Stimulated activated naive CD4-positive, alpha-beta T cell treated with Interleukin-2 at 50 U/mL for 16 hours (primary cell): Measurements from ENCODE around the gene MAGI2.

Experiments used
- DNase-seq: peaks from one replicate; lab custom pipeline; 2025; lab: John Stamatoyannopoulos, UW

The MAGI2 gene

GRCh38 chr7:78176171-78176570 is 1277.3 kb downstream of the MAGI2 start:
- no peak for DNase-seq

GRCh38 chr7:78175330-78176100 is 1278.0 kb downstream of the MAGI2 start:
- DNase-seq, result no peak

- no peak for DNase-seq
Observed at GRCh38 chr7:78173666-78174065, 1279.8 kb downstream of the MAGI2 start.

- DNase-seq, result no peak
Observed at GRCh38 chr7:78172933-78173591, 1280.4 kb downstream of the MAGI2 start.

- DNase-seq, result no peak
Observed at GRCh38 chr7:78172267-78172757, 1281.2 kb downstream of the MAGI2 start.

- no peak for DNase-seq
Observed at GRCh38 chr7:78171398-78171797, 1282.1 kb downstream of the MAGI2 start.

GRCh38 chr7:78170815-78171214 is 1282.7 kb downstream of the MAGI2 start:
- DNase-seq, result no peak

- DNase-seq, result no peak
Observed at GRCh38 chr7:78169992-78170391, 1283.5 kb downstream of the MAGI2 start.

- no peak for DNase-seq
Observed at GRCh38 chr7:78168865-78169264, 1284.6 kb downstream of the MAGI2 start.

GRCh38 chr7:78167860-78168259 is 1285.6 kb downstream of the MAGI2 start:
- DNase-seq, result no peak

GRCh38 chr7:78165854-78166253 is 1287.6 kb downstream of the MAGI2 start:
- no peak for DNase-seq

- DNase-seq, result no peak
Observed at GRCh38 chr7:78165454-78165853, 1288.0 kb downstream of the MAGI2 start.

GRCh38 chr7:78164459-78164858 is 1289.0 kb downstream of the MAGI2 start:
- DNase-seq, result no peak

GRCh38 chr7:78161781-78162180 is 1291.7 kb downstream of the MAGI2 start:
- DNase-seq, result no peak

GRCh38 chr7:78159545-78159944 is 1293.9 kb downstream of the MAGI2 start:
- no peak for DNase-seq

GRCh38 chr7:78153285-78153684 is 1300.2 kb downstream of the MAGI2 start:
- no peak for DNase-seq

GRCh38 chr7:78151229-78151628 is 1302.2 kb downstream of the MAGI2 start:
- DNase-seq, result no peak

GRCh38 chr7:78149787-78150186 is 1303.7 kb downstream of the MAGI2 start:
- DNase-seq, result no peak

GRCh38 chr7:78148166-78148894 is 1305.1 kb downstream of the MAGI2 start:
- no peak for DNase-seq

GRCh38 chr7:78146546-78146945 is 1306.9 kb downstream of the MAGI2 start:
- DNase-seq, result no peak

GRCh38 chr7:78143661-78144060 is 1309.8 kb downstream of the MAGI2 start:
- DNase-seq, result no peak

GRCh38 chr7:78141522-78142281 is 1311.8 kb downstream of the MAGI2 start:
- no peak for DNase-seq
